Activated CD8-positive, alpha-beta T cell treated with anti-CD3 and anti-CD28 coated beads for 36 hours (primary cell): ENCODE data around the gene RAB9B. TPM values are rescaled to one million over a fixed set of nuclear protein-coding genes. Genes with fewer than 3 reads are reported as not detected.
A peak's percentile ranks its signal among the peaks of the same experiment; 100 is the strongest.

Source experiments
- ATAC-seq: fragments of 200-7000 bp; cut with Tn5 transposase; one replicate; pipeline ENCODE4 v1.10.0; 2021; ENCODE audit warnings: mild to moderate bottlenecking, moderate library complexity
- CTCF ChIA-PET: fragments of 350-600 bp; sonication (Branson Sonifier 250); formaldehyde crosslinking; loops from one replicate; lab custom pipeline; 2021; ENCODE audit warnings: antibody characterized with exemption; lab: Charles Lee
- POLR2A ChIA-PET: fragments of 350-600 bp; sonication (Branson Sonifier 250); formaldehyde crosslinking; loops from one replicate; lab custom pipeline; 2021; ENCODE audit warnings: antibody characterized with exemption; lab: Charles Lee
- DNase-seq: peaks from one replicate; pipeline ENCODE4 v3.0.0-alpha.2; 2020
- H3K27ac Mint-ChIP-seq: one replicate; pipeline ENCODE4 v1.8.0; 2021; ENCODE audit warnings: mild to moderate bottlenecking, mixed read lengths
- H3K27me3 Mint-ChIP-seq: one replicate; pipeline ENCODE4 v1.8.0; 2021; ENCODE audit warnings: mixed read lengths
- H3K36me3 Mint-ChIP-seq: one replicate; pipeline ENCODE4 v1.8.0; 2021; ENCODE audit warnings: low read depth, mixed read lengths
- H3K4me1 Mint-ChIP-seq: one replicate; pipeline ENCODE4 v1.8.0; 2021; ENCODE audit warnings: low read depth, mixed read lengths
- H3K4me3 Mint-ChIP-seq: one replicate; pipeline ENCODE4 v1.8.0; 2021; ENCODE audit warnings: mild to moderate bottlenecking, moderate library complexity, mixed read lengths
- H3K9me3 Mint-ChIP-seq: one replicate; pipeline ENCODE4 v1.8.0; 2021; ENCODE audit warnings: mixed read lengths
- intact Hi-C: fragments of 100-400 bp; cut with micrococcal nuclease; formaldehyde crosslinking; loops from one replicate; pipeline ENCODE4 v1.10.0; 2022
- total RNA-seq, 2 experiments: library from RNA; stranded (reverse); gene quantifications; one replicate each; pipeline ENCODE4 v1.2.3, GENCODE V29; 2021
- TF ChIP-seq, protein P1 (sequence below): fragments of 200-600 bp; IDR thresholded peaks from one replicate; pipeline ENCODE4 v1.8.0; 2022; ENCODE audit warnings: antibody characterized with exemption, mild to moderate bottlenecking

Gene RAB9B
- total RNA-seq, 2 experiments from 2014 or later = 0.38 to 0.45 TPM

DNA sequence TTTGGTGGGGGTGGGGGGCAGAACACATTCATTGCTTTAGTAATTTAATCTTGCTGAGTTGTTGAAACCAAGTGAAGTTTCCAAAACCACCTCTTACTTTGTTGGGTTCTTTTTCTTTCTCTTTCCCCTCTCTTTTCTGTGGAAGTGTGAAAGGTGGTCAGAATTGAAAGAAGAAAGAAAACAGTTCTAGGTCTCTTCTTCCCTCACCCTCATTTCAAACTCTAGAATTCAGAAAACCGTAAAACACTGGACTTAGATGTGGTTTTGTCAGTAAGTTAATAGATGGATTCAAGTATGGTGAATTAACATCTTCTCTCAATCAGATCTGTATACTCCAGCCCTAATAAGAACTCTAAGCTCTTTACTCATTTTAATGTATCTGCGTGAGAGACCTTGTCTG lies 31.7 kb downstream of the RAB9B start:
- Mint-ChIP-seq H3K36me3 (no peaks in the 10 kb centered on the region), H3K27me3 (no peaks in the 10 kb centered on the region), H3K9me3 (no peaks in the 10 kb centered on the region), H3K27ac (no peak overlapping the region), H3K4me1 (peaks cover 10% of the 10 kb centered on the region), H3K4me3 (no peak overlapping the region)
- CTCF ChIA-PET = no interaction called here
- POLR2A ChIA-PET = no interaction called here
- TF ChIP-seq, protein P1, sequence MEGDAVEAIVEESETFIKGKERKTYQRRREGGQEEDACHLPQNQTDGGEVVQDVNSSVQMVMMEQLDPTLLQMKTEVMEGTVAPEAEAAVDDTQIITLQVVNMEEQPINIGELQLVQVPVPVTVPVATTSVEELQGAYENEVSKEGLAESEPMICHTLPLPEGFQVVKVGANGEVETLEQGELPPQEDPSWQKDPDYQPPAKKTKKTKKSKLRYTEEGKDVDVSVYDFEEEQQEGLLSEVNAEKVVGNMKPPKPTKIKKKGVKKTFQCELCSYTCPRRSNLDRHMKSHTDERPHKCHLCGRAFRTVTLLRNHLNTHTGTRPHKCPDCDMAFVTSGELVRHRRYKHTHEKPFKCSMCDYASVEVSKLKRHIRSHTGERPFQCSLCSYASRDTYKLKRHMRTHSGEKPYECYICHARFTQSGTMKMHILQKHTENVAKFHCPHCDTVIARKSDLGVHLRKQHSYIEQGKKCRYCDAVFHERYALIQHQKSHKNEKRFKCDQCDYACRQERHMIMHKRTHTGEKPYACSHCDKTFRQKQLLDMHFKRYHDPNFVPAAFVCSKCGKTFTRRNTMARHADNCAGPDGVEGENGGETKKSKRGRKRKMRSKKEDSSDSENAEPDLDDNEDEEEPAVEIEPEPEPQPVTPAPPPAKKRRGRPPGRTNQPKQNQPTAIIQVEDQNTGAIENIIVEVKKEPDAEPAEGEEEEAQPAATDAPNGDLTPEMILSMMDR = no peak
- intact Hi-C loops = no loop called here
- DNase-seq (no peak), ATAC-seq (peak; percentile 27)

GRCh38 chrX:103797691-103798090 lies 34.4 kb downstream of the RAB9B start:
- H3K4me3 Mint-ChIP-seq = no peak overlapping the region
- H3K36me3 Mint-ChIP-seq = no peaks in the 10 kb centered on the region
- peaks cover 10% of the 10 kb centered on the region for H3K4me1 Mint-ChIP-seq
- intact Hi-C loops = no loop called here
- POLR2A ChIA-PET = interaction anchor here (0.6 kb wide), 1 partner anchor 210 kb away, joined by 3 read pairs; no protein-coding TSS in a partner anchor
- CTCF ChIA-PET = no interaction called here
- TF ChIP-seq, protein P1 = no peak
- H3K27ac Mint-ChIP-seq = no peak overlapping the region
- ATAC-seq (no peak), DNase-seq (no peak)
- H3K27me3 Mint-ChIP-seq = peaks cover 4% of the 10 kb centered on the region
- no peaks in the 10 kb centered on the region for H3K9me3 Mint-ChIP-seq

GRCh38 chrX:103794119-103794518 lies 37.9 kb downstream of the RAB9B start:
- no peak overlapping the region for H3K4me3 Mint-ChIP-seq
- CTCF ChIA-PET = no interaction called here
- peaks cover 4% of the 10 kb centered on the region for H3K27me3 Mint-ChIP-seq
- no peaks in the 10 kb centered on the region for H3K4me1 Mint-ChIP-seq
- intact Hi-C loops = no loop called here
- ATAC-seq = no peak
- DNase-seq = no peak
- TF ChIP-seq, protein P1 = no peak
- POLR2A ChIA-PET = no interaction called here
- no peak overlapping the region for H3K27ac Mint-ChIP-seq
- H3K36me3 Mint-ChIP-seq = no peaks in the 10 kb centered on the region
- H3K9me3 Mint-ChIP-seq = no peaks in the 10 kb centered on the region

GRCh38 chrX:103793545-103793940 lies 38.5 kb downstream of the RAB9B start:
- H3K4me1 Mint-ChIP-seq = no peaks in the 10 kb centered on the region
- H3K36me3 Mint-ChIP-seq = no peaks in the 10 kb centered on the region
- TF ChIP-seq, protein P1 = no peak
- ChIA-PET CTCF (no interaction called here), POLR2A (no interaction called here)
- ATAC-seq (no peak), DNase-seq (no peak)
- no peak overlapping the region for H3K4me3 Mint-ChIP-seq
- no peaks in the 10 kb centered on the region for H3K9me3 Mint-ChIP-seq
- intact Hi-C loops = no loop called here
- peaks cover 4% of the 10 kb centered on the region for H3K27me3 Mint-ChIP-seq
- H3K27ac Mint-ChIP-seq = no peak overlapping the region

DNA sequence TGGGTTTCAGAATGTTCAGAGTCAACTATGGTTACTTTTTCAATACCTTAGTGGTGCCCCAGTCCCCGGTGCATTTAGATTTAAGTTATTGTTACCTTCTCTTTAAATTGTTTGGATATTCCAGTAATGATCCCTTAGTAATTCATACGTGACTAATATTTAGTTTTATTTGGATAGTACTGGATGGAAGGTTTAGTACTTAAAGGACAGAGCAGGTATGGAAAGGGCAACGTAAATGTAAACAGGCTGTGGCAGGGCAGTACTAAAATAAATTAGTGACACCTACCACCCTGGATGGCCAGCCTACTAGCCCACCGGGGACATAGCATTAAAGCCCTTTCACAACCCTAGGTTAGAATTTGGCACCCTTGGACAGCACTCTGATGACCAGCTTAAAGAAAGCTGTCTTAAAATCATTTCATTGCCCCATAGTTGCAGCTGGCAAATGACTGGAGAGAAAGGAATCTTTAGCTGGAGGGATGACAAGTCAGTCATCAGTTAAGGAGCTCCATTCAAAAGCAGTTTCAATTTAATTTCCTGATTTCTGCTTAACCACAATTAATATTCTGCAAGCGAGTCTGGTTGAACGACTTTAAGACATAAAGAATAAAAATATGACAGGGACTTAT lies 39.0 kb downstream of the RAB9B start:
- ChIA-PET CTCF (interaction anchor here (1.2 kb wide), 1 partner anchor 81 kb away, joined by 3 read pairs; no protein-coding TSS in a partner anchor), POLR2A (no interaction called here)
- H3K27ac Mint-ChIP-seq = no peak overlapping the region
- TF ChIP-seq, protein P1 = no peak
- ATAC-seq = no peak
- H3K4me1 Mint-ChIP-seq = no peaks in the 10 kb centered on the region
- H3K36me3 Mint-ChIP-seq = no peaks in the 10 kb centered on the region
- H3K4me3 Mint-ChIP-seq = no peak overlapping the region
- no peak for DNase-seq
- intact Hi-C loops = no loop called here
- peaks cover 4% of the 10 kb centered on the region for H3K27me3 Mint-ChIP-seq
- no peaks in the 10 kb centered on the region for H3K9me3 Mint-ChIP-seq
